ENCODE data around the gene TOR1AIP2.

Gene TOR1AIP2

DNA sequence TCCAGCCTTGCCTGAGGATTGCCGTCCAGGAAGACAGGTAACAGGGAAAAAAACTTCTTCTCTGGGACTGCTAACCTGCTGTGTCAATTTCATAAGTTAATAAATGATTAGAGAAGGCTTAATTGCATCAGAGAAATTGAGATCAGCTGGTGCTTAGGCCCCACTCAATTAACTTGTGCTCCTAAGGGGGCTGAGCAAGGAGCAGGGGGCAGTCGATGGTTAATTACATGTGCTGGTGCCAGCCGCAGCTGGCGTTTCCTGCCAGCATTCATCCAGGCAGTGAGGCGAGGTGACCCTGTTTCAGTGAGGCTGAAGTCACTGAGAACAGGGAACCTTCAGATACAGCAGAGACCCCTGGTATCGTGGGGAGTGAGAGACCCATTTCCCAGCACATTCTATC, 74.5 kb downstream of the TOR1AIP2 start:
- TF ChIP-seq, protein P1, sequence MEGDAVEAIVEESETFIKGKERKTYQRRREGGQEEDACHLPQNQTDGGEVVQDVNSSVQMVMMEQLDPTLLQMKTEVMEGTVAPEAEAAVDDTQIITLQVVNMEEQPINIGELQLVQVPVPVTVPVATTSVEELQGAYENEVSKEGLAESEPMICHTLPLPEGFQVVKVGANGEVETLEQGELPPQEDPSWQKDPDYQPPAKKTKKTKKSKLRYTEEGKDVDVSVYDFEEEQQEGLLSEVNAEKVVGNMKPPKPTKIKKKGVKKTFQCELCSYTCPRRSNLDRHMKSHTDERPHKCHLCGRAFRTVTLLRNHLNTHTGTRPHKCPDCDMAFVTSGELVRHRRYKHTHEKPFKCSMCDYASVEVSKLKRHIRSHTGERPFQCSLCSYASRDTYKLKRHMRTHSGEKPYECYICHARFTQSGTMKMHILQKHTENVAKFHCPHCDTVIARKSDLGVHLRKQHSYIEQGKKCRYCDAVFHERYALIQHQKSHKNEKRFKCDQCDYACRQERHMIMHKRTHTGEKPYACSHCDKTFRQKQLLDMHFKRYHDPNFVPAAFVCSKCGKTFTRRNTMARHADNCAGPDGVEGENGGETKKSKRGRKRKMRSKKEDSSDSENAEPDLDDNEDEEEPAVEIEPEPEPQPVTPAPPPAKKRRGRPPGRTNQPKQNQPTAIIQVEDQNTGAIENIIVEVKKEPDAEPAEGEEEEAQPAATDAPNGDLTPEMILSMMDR (IDR thresholded peaks at IDR 0.05), result no peak
- Histone ChIP-seq H3K27ac (no peak overlapping the region), H3K4me3 (no peak overlapping the region)
- no peak for DNase-seq (ENCODE audit: low spot score)

DNA sequence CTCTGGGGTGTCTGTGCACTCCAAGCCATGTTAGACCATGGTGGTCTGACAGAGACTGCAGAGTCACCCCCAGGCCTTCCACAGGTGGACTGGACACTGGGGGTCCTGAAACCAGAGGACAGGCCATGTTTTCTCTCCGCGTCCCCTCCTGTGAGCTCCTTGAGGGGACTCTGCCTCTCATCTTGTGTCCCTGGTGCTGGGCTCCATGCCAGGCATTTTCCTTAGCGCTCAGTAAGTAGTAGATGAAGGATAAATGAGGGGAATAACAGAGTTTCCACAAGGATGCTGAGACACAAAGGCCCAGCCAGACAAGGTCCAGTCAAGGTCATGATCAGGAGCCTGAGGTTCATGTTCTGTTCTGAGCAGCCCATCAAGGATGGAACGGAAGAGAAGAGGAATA, 77.1 kb downstream of the TOR1AIP2 start:
- no peak overlapping the region for H3K4me3 ChIP-seq
- no peak overlapping the region for H3K27ac ChIP-seq
- DNase-seq (ENCODE audit: low spot score), result no peak
- TF ChIP-seq, protein P1 (IDR thresholded peaks at IDR 0.05), result no peak

DNA sequence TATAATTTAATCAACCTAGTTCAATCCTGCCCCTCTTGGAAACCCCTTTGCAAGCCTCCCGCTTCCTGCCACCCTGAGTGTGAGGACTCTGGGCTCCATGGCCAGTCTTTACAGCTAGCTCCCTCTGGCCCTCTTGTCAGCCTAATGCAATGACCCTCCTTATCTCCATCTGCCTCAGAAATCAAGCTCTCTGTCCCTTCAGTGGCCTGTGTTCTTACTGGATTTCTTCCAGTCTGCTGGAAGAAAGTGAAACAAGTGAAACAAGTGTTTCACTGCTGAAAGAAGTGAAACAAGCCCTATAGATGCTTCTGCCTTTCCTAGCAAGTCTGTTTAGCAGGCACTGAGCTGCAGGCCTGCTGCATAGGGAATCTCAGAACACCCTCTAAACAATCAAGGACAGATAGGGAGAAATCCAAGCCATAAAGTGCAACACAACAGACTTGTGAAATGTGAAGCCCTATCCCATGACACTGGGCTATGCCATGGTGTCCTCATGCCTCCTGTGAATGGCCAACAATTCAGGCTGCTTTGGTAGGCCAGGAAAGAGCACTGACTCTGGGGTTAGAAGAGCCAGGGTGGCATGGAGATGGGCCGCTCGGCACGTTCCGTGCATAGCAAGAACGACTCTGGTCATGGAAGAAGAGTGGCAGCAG, 78.6 kb downstream of the TOR1AIP2 start:
- no peak for DNase-seq (ENCODE audit: low spot score)
- Histone ChIP-seq H3K27ac (no peak overlapping the region), H3K4me3 (no peak overlapping the region)
- TF ChIP-seq, protein P1 (IDR thresholded peaks at IDR 0.05), result no peak

DNA sequence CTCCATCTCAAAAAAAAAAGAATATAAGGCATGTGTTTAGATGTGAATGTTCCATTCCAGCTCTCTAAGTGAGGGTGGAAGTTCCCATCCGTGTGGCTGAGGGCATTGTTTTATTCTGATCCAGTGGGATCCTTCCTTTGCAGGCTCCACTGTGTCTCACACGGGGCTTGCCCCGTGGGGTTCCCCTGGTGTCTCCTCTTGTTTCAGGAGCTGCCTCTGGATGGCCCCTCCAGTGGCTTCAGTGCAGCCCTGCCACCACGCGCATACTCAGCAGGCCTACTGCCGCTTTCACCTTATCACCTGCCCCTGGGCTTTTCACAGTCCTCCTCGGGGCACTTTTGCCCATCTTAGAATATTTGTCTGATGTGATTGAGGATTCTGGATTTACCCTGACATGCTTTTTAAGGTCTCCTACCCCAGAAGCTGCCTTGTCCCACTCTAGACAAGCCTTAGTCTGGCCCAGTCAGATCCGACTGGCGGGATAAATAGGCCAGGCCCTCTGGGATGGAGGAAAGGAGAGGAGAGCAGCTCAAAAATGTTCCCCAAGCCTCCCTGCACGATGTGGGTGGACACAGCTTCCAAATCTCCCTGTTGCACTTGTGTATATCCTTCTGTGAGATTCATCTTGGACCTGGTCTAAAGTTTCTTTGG, 79.3 kb downstream of the TOR1AIP2 start:
- Histone ChIP-seq H3K4me3 (no peak overlapping the region), H3K27ac (no peak overlapping the region)
- TF ChIP-seq, protein P1 (IDR thresholded peaks at IDR 0.05), result no peak
- DNase-seq (ENCODE audit: low spot score), result no peak

DNA sequence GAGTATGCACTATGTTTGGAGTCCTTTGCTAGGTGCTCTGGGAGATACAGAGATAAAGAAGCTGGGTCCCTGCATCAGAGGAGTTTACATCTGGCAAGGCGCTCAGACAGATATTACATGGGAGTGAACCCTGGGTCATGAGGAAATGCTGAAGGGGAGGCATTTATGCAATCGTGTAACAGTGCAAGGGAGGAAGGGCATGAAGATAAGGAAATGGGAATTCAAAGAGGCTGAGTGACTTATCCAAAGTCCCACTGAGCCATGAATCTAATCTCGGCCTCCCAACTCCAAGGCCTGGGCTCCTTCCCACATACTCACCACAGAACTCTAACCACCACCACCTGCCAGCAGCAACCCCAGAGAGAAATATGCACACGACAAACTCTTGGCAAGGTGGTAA, 82.9 kb downstream of the TOR1AIP2 start:
- DNase-seq (ENCODE audit: low spot score), result no peak
- no peak overlapping the region for H3K4me3 ChIP-seq
- H3K27ac ChIP-seq, result no peak overlapping the region
- TF ChIP-seq, protein P1 (IDR thresholded peaks at IDR 0.05), result no peak

DNA sequence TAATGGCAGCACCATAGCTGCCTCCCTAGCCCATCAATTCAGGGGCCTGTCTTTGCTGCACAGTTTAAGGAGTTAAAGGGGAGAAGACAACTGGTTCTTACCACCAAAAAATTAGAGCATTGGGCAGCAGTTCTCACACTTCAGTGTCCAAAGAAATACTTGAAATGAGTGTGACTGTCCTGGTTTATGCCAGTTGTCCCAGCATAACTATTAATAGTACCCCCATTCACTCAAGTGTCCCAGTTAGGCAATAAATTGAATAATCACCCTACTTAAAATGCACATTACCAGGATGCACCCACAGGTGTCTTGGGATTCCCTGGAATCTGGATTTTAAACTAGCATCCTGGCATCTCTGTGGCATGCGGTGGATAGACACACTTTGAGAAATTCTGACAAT, 83.5 kb downstream of the TOR1AIP2 start:
- TF ChIP-seq, protein P1 (IDR thresholded peaks at IDR 0.05), result no peak
- no peak for DNase-seq (ENCODE audit: low spot score)
- no peak overlapping the region for H3K27ac ChIP-seq
- no peak overlapping the region for H3K4me3 ChIP-seq

DNA sequence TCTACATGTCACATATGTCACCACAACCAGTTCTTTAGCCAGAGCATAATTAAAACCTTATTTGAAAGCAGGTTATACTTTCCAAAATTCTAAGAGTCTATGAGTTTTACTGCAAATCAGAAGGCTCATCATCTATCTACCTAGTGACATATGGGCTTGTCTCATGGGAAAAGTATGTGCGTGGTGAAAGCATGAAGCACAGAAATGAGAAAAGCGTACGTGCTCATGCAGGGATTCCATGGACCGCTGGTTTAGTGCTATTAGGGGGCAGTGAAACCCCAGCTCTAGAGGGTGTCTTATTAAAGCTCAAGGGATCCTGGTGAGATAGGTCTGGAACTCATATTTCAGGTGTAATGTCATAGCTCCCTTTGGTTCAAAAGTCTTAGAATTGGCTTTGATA, 84.3 kb downstream of the TOR1AIP2 start:
- no peak overlapping the region for H3K4me3 ChIP-seq
- no peak for DNase-seq (ENCODE audit: low spot score)
- TF ChIP-seq, protein P1 (IDR thresholded peaks at IDR 0.05), result no peak
- H3K27ac ChIP-seq, result no peak overlapping the region
